Caco-2 (cell line): ENCODE results near the gene MAMDC2. TPM values are rescaled to one million over a fixed set of nuclear protein-coding genes. Genes with fewer than 3 reads are reported as not detected.

Experiments used
- BruUV-seq: library from RNA; stranded (reverse); fragments of 400-500 nt; replicated peaks from 2 replicates; lab custom pipeline; 2021; lab: Mats Ljungman, UMichigan
- CTCF ChIA-PET: fragments of 300-600 bp; sonication (Branson Sonifier 250); formaldehyde crosslinking; loops from one replicate; lab custom pipeline; 2022; ENCODE audit warnings: antibody characterized with exemption; lab: Charles Lee
- POLR2A ChIA-PET: fragments of 300-600 bp; sonication (Branson Sonifier 250); formaldehyde crosslinking; loops from one replicate; lab custom pipeline; 2022; ENCODE audit warnings: antibody characterized with exemption; lab: Charles Lee
- DNase-seq, 2 experiments: peaks; one replicate each; pipeline versions ENCODE4 v3.0.0 to v3.0.0-alpha.2; 2020 to 2022
- H3K27me3 ChIP-seq: replicated peaks from 2 replicates; pipeline ENCODE4 v1.6.0; 2011; ENCODE audit warnings: low read length; ENCODE audit not compliant: control insufficient read depth, insufficient read depth
- H3K36me3 ChIP-seq: 2 replicates; pipeline ENCODE4 v1.5.1; 2011; ENCODE audit warnings: low read length; ENCODE audit not compliant: control insufficient read depth, insufficient read depth
- H3K4me1 ChIP-seq: fragments of 250-450 bp; sonication (Bioruptor Pico); 2 replicates; pipeline ENCODE4 v1.5.1; 2020; ENCODE audit warnings: mild to moderate bottlenecking
- H3K4me3 ChIP-seq: 2 replicates; pipeline ENCODE4 v1.5.1; 2011; ENCODE audit warnings: low read depth, mild to moderate bottlenecking, control low read depth, low read length
- H3K9me3 ChIP-seq: fragments of 250-450 bp; sonication (Bioruptor Pico); 2 replicates; pipeline ENCODE4 v1.5.1; 2020; ENCODE audit warnings: mild to moderate bottlenecking, moderate library complexity
- H3K27ac Mint-ChIP-seq: one replicate; pipeline ENCODE4 v1.8.0; 2022; ENCODE audit warnings: mixed read lengths; ENCODE audit not compliant: unreplicated experiment
- H3K27me3 Mint-ChIP-seq: one replicate; pipeline ENCODE4 v1.8.0; 2022; ENCODE audit warnings: mixed read lengths; ENCODE audit not compliant: insufficient read depth, unreplicated experiment
- H3K36me3 Mint-ChIP-seq: one replicate; pipeline ENCODE4 v1.8.0; 2022; ENCODE audit warnings: mild to moderate bottlenecking, mixed read lengths; ENCODE audit not compliant: insufficient read depth, unreplicated experiment
- H3K4me1 Mint-ChIP-seq: one replicate; pipeline ENCODE4 v1.8.0; 2022; ENCODE audit warnings: low read depth, mixed read lengths; ENCODE audit not compliant: unreplicated experiment
- H3K4me3 Mint-ChIP-seq: one replicate; pipeline ENCODE4 v1.8.0; 2022; ENCODE audit warnings: mild to moderate bottlenecking, moderate library complexity, mixed read lengths; ENCODE audit not compliant: unreplicated experiment
- H3K9me3 Mint-ChIP-seq: one replicate; pipeline ENCODE4 v1.8.0; 2022; ENCODE audit warnings: mixed read lengths; ENCODE audit not compliant: unreplicated experiment
- CTCF ChIP-seq, 2 experiments: fragments of 200-600 bp in 1 of 2; IDR thresholded peaks; 1 replicate in 1 of 2; 2 replicates in 1 of 2; pipeline versions ENCODE4 v1.5.1 to v1.8.0; 2011 to 2022; ENCODE audit warnings: antibody characterized with exemption in 1 of 2, control low read depth in 1 of 2, inconsistent platforms in 1 of 2, low read depth in 1 of 2, low read length in 1 of 2, mild to moderate bottlenecking in 1 of 2, moderate library complexity in 1 of 2; ENCODE audit not compliant: insufficient read depth in 1 of 2, severe bottlenecking in 1 of 2, unreplicated experiment in 1 of 2
- intact Hi-C: fragments of 100-400 bp; cut with micrococcal nuclease; formaldehyde crosslinking; loops from one replicate; pipeline ENCODE4 v1.10.0; 2022; ENCODE audit not compliant: unreplicated experiment
- total RNA-seq: library from RNA; stranded (reverse); gene quantifications from 2 replicates; pipeline ENCODE4 v1.2.3, GENCODE V29; 2022

The MAMDC2 gene
- total RNA-seq, 1 experiment from 2014 or later = not detected

- no peaks in the 10 kb centered on the region for H3K9me3 Mint-ChIP-seq
- Histone ChIP-seq H3K9me3 (no peaks in the 10 kb centered on the region), H3K36me3 (no peaks in the 10 kb centered on the region), H3K4me1 (no peaks in the 10 kb centered on the region), H3K4me3 (no peak overlapping the region), H3K27me3 (no peaks in the 10 kb centered on the region)
- ChIA-PET CTCF (no interaction called here), POLR2A (no interaction called here)
- no peaks in the 10 kb centered on the region for H3K4me1 Mint-ChIP-seq
- intact Hi-C loops = no loop called here
- H3K4me3 Mint-ChIP-seq = no peak overlapping the region
- no peaks in the 10 kb centered on the region for H3K36me3 Mint-ChIP-seq
- H3K27me3 Mint-ChIP-seq = no peaks in the 10 kb centered on the region
- no peak for TF ChIP-seq CTCF (IDR thresholded peaks at IDR 0.05; ENCODE audit: insufficient read depth in 1 of 2, low read depth in 1 of 2, low read length in 1 of 2, severe bottlenecking in 1 of 2, unreplicated experiment in 1 of 2)
- no peak overlapping the region for H3K27ac Mint-ChIP-seq
- no peak for DNase-seq
- no TSS peak for BruUV-seq
These were observed 185.0 kb downstream of the MAMDC2 start for GRCh38 chr9:70228611-70229010.

- no peaks in the 10 kb centered on the region for H3K36me3 Mint-ChIP-seq
- no peak for DNase-seq
- no peaks in the 10 kb centered on the region for H3K4me1 Mint-ChIP-seq
- H3K4me1 ChIP-seq = no peaks in the 10 kb centered on the region
- intact Hi-C loops = no loop called here
- H3K27me3 Mint-ChIP-seq = no peaks in the 10 kb centered on the region
- H3K9me3 Mint-ChIP-seq = no peaks in the 10 kb centered on the region
- BruUV-seq = no TSS peak
- CTCF ChIA-PET = no interaction called here
- H3K36me3 ChIP-seq = no peaks in the 10 kb centered on the region
- H3K9me3 ChIP-seq = no peaks in the 10 kb centered on the region
- no peak overlapping the region for H3K4me3 Mint-ChIP-seq
- H3K4me3 ChIP-seq = no peak overlapping the region
- no peak for TF ChIP-seq CTCF (IDR thresholded peaks at IDR 0.05; ENCODE audit: insufficient read depth in 1 of 2, low read depth in 1 of 2, low read length in 1 of 2, severe bottlenecking in 1 of 2, unreplicated experiment in 1 of 2)
- H3K27ac Mint-ChIP-seq = no peak overlapping the region
- H3K27me3 ChIP-seq = no peaks in the 10 kb centered on the region
- POLR2A ChIA-PET = no interaction called here
These were observed 185.4 kb downstream of the MAMDC2 start for GRCh38 chr9:70229026-70229425.

GRCh38 chr9:70229579-70229978, 185.9 kb downstream of the MAMDC2 start:
- Histone ChIP-seq H3K4me1 (no peaks in the 10 kb centered on the region), H3K4me3 (no peak overlapping the region), H3K9me3 (no peaks in the 10 kb centered on the region), H3K36me3 (no peaks in the 10 kb centered on the region), H3K27me3 (no peaks in the 10 kb centered on the region)
- Mint-ChIP-seq H3K4me1 (no peaks in the 10 kb centered on the region), H3K4me3 (no peak overlapping the region), H3K9me3 (no peaks in the 10 kb centered on the region), H3K36me3 (no peaks in the 10 kb centered on the region), H3K27ac (no peak overlapping the region), H3K27me3 (no peaks in the 10 kb centered on the region)
- BruUV-seq = no TSS peak
- POLR2A ChIA-PET = no interaction called here
- CTCF ChIA-PET = no interaction called here
- DNase-seq = no peak
- intact Hi-C loops = no loop called here
- no peak for TF ChIP-seq CTCF (IDR thresholded peaks at IDR 0.05; ENCODE audit: insufficient read depth in 1 of 2, low read depth in 1 of 2, low read length in 1 of 2, severe bottlenecking in 1 of 2, unreplicated experiment in 1 of 2)
